Lung (tissue), 12 donors: ENCODE data around the gene GLIS1. TPM values are rescaled to one million over a fixed set of nuclear protein-coding genes. Genes with fewer than 3 reads are reported as not detected.

Experiments used
- ATAC-seq: fragments of 200-7000 bp; cut with Tn5 transposase; one replicate; pipeline ENCODE4 v1.9.1; 2020; ENCODE audit warnings: moderate number of reproducible peaks; ENCODE audit not compliant: insufficient read depth, low FRiP score
- DNase-seq, 3 donors: peaks; one replicate each; pipeline ENCODE4 v3.0.0-alpha.2; 2013 to 2017
- H3K27ac ChIP-seq, 2 donors: one replicate each; pipeline ENCODE4 v1.5.1; 2013; ENCODE audit warnings: mild to moderate bottlenecking in 2 of 2, moderate library complexity in 2 of 2, control low read depth in 1 of 2, inconsistent platforms in 1 of 2, low read depth in 1 of 2, low read length in 1 of 2
- H3K27me3 ChIP-seq, 3 donors: one replicate each; pipeline ENCODE4 v1.5.1; 2013; ENCODE audit warnings: low read length in 2 of 3; ENCODE audit not compliant: control insufficient read depth in 3 of 3, insufficient read depth in 3 of 3
- H3K36me3 ChIP-seq, 4 donors: one replicate each; pipeline ENCODE4 v1.5.1; 2013; ENCODE audit warnings: low read length in 4 of 4, mild to moderate bottlenecking in 1 of 4, moderate library complexity in 1 of 4; ENCODE audit not compliant: control insufficient read depth in 4 of 4, insufficient read depth in 4 of 4
- H3K4me1 ChIP-seq, 5 donors: one replicate each; pipeline ENCODE4 v1.5.1; 2013; ENCODE audit warnings: low read length in 5 of 5, mild to moderate bottlenecking in 2 of 5, moderate library complexity in 1 of 5; ENCODE audit not compliant: control insufficient read depth in 5 of 5, insufficient read depth in 5 of 5
- H3K4me3 ChIP-seq: one replicate; pipeline ENCODE4 v1.5.1; 2013; ENCODE audit warnings: mild to moderate bottlenecking, control low read depth, moderate library complexity
- H3K9ac ChIP-seq, 2 donors: one replicate each; pipeline ENCODE4 v1.5.1; 2013; ENCODE audit warnings: low read length in 2 of 2, control low read depth in 1 of 2; ENCODE audit not compliant: insufficient read depth in 1 of 2
- H3K9me3 ChIP-seq, 4 donors: one replicate each; pipeline ENCODE4 v1.5.1; 2013; ENCODE audit warnings: low read length in 3 of 4, mild to moderate bottlenecking in 1 of 4, moderate library complexity in 1 of 4; ENCODE audit not compliant: control insufficient read depth in 4 of 4, insufficient read depth in 3 of 4
- CTCF ChIP-seq: IDR thresholded peaks from 2 replicates; pipeline ENCODE4 v1.5.1; 2012; ENCODE audit warnings: mild to moderate bottlenecking; ENCODE audit errors: control extremely low read depth, extremely low read depth
- WGBS, 2 donors: extraction: QIAGEN DNeasy Blood & Tissue Kit; methylation state at CpG; one replicate each; pipeline ENCODE4 v1.1.7; 2013; 5-methylcytosine and 5-hydroxymethylcytosine counted together
- polyA plus RNA-seq, 2 donors: library from polyadenylated mRNA; stranded (reverse); fragments of 200-250 nt; gene quantifications; one replicate each; pipeline ENCODE4 v1.2.1, GENCODE V29; 2013
- total RNA-seq, 2 donors: library from RNA; depleted of rRNA in 1 of 2; stranded (reverse); fragments of >200 nt in 1 of 2; gene quantifications; one replicate each; pipeline ENCODE4 v1.2.1, GENCODE V29; 2014 to 2021
- donor health status: control.
- donor health status: control.
- donor health status: Bipolar disorder and iron deficiency.
- donor health status: healthy.
- donor health status: DM: yes; HTN: yes; CAD: no.

The GLIS1 gene
- total and polyA plus RNA-seq, 4 donors: 0.05 to 0.18 (median 0.17) TPM; not detected in 1

GRCh38 chr1:53526451-53527101, 212.4 kb downstream of the GLIS1 start:
- WGBS, 2 donors: 54 to 77% methylated on average over 28 to 29 of the region's 29 CpGs
- Histone ChIP-seq H3K9me3 (no peaks in the 10 kb centered on the region), H3K27me3 (no peaks in the 10 kb centered on the region), H3K4me1 (peaks cover 0 to 30% (median 6%) of the 10 kb centered on the region in 5 donors), H3K4me3 (no peak overlapping the region), H3K27ac (no peak overlapping the region), H3K9ac (no peak overlapping the region), H3K36me3 (no peaks in the 10 kb centered on the region)
- peak; percentile 81 to 85 (median 83) for DNase-seq
- TF ChIP-seq CTCF: no peak
- peak; percentile 10 for ATAC-seq

GRCh38 chr1:53525595-53525994, 213.4 kb downstream of the GLIS1 start:
- Histone ChIP-seq H3K4me1 (peaks cover 0 to 31% (median 6%) of the 10 kb centered on the region in 5 donors), H3K27me3 (no peaks in the 10 kb centered on the region), H3K9me3 (no peaks in the 10 kb centered on the region), H3K27ac (no peak overlapping the region), H3K9ac (no peak overlapping the region), H3K4me3 (no peak overlapping the region), H3K36me3 (no peaks in the 10 kb centered on the region)
- no peak for DNase-seq
- TF ChIP-seq CTCF: no peak
- ATAC-seq: no peak
- 76 to 81% methylated on average over 11 of the region's 11 CpGs for WGBS, 2 donors

GRCh38 chr1:53524428-53525375, 214.3 kb downstream of the GLIS1 start:
- no peak overlapping the region for H3K9ac ChIP-seq
- no peaks in the 10 kb centered on the region for H3K27me3 ChIP-seq
- TF ChIP-seq CTCF: no peak
- no peaks in the 10 kb centered on the region for H3K36me3 ChIP-seq
- peaks cover 0 to 31% (median 6%) of the 10 kb centered on the region in 5 donors for H3K4me1 ChIP-seq
- no peak overlapping the region for H3K4me3 ChIP-seq
- WGBS, 2 donors: 72 to 82% methylated on average over 35 of the region's 35 CpGs
- H3K9me3 ChIP-seq: no peaks in the 10 kb centered on the region
- H3K27ac ChIP-seq: no peak overlapping the region
- peak; percentile 61 to 67 (median 61) for DNase-seq
- ATAC-seq: no peak
